Esophagus muscularis mucosa (tissue), 4 donors: ENCODE measurements around the gene SLCO4C1. TPM values are rescaled to one million over a fixed set of nuclear protein-coding genes. Genes with fewer than 3 reads are reported as not detected.
A peak's percentile ranks its signal among the peaks of the same experiment; 100 is the strongest.
"Not testable (repeated sequence)": the region's sequence is repeated elsewhere in the genome, so short reads cannot be mapped to it uniquely, and the experiment has no call there.

Experiments
- DNase-seq: peaks from one replicate; pipeline ENCODE4 v3.0.0-alpha.2; 2017; ENCODE audit errors: extremely low spot score
- H3K27ac ChIP-seq, 4 donors: fragments of 200-600 bp; sonication (generic); replicated peaks in 1 of 4; 1 replicate in 3 of 4; 2 replicates in 1 of 4; pipeline ENCODE4 v1.5.1; 2016 to 2019; ENCODE audit warnings: mild to moderate bottlenecking in 1 of 4
- H3K27me3 ChIP-seq, 4 donors: fragments of 200-600 bp; sonication (generic); one replicate each; pipeline versions ENCODE4 v1.5.1 to v1.6.0; 2016 to 2019
- H3K36me3 ChIP-seq, 4 donors: fragments of 200-600 bp; sonication (generic); one replicate each; pipeline ENCODE4 v1.5.1; 2016 to 2019
- H3K4me1 ChIP-seq, 4 donors: fragments of 200-600 bp; sonication (generic); one replicate each; pipeline ENCODE4 v1.5.1; 2016 to 2019
- H3K4me3 ChIP-seq, 4 donors: fragments of 200-600 bp; sonication (generic); 1 replicate in 2 of 4; 2 replicates in 2 of 4; pipeline ENCODE4 v1.5.1; 2016 to 2019; ENCODE audit warnings: mild to moderate bottlenecking in 4 of 4, moderate library complexity in 1 of 4
- H3K9me3 ChIP-seq, 4 donors: fragments of 200-600 bp; sonication (generic); 1 replicate in 3 of 4; 2 replicates in 1 of 4; pipeline ENCODE4 v1.5.1; 2016 to 2019
- EP300 ChIP-seq: sonication (generic); formaldehyde crosslinking; IDR thresholded peaks from one replicate; pipeline ENCODE4 v1.6.1; 2017; ENCODE audit warnings: antibody characterized with exemption
- POLR2A ChIP-seq: fragments of 450-650 bp; IDR thresholded peaks from one replicate; pipeline ENCODE4 v1.6.1; 2017; ENCODE audit warnings: antibody characterized with exemption, moderate library complexity, mild to moderate bottlenecking, low read depth
- POLR2AphosphoS5 ChIP-seq, 2 donors: sonication (generic); formaldehyde crosslinking; IDR thresholded peaks; one replicate each; pipeline ENCODE4 v1.6.1; 2017; ENCODE audit warnings: antibody characterized with exemption in 2 of 2
- WGBS: methylation state at CpG from one replicate; pipeline ENCODE4 v1.1.5; 2018; 5-methylcytosine and 5-hydroxymethylcytosine counted together
- intact Hi-C: fragments of 100-400 bp; cut with DNase I; formaldehyde crosslinking; loops from one replicate; pipeline ENCODE4 v1.15.1; 2023
- total RNA-seq, 4 donors: library from RNA; depleted of rRNA; stranded (reverse); fragments of >200 nt; gene quantifications; one replicate each; pipeline versions ENCODE4 v1.1.0 to v1.2.1, GENCODE V29; 2016
- TF ChIP-seq, protein P1 (sequence below), 3 experiments: fragments of 200-600 bp in 2 of 3; fragments of 450-650 bp in 1 of 3; sonication (generic) in 2 of 3; IDR thresholded peaks; one replicate each; pipeline ENCODE4 v1.5.1; 2017 to 2019; ENCODE audit warnings: antibody characterized with exemption in 3 of 3, mild to moderate bottlenecking in 2 of 3, moderate library complexity in 1 of 3

SLCO4C1 gene
- total RNA-seq: under 1 TPM in 2 of 4 donors, not detected in 2; 0.06 to 0.17 TPM

DNA sequence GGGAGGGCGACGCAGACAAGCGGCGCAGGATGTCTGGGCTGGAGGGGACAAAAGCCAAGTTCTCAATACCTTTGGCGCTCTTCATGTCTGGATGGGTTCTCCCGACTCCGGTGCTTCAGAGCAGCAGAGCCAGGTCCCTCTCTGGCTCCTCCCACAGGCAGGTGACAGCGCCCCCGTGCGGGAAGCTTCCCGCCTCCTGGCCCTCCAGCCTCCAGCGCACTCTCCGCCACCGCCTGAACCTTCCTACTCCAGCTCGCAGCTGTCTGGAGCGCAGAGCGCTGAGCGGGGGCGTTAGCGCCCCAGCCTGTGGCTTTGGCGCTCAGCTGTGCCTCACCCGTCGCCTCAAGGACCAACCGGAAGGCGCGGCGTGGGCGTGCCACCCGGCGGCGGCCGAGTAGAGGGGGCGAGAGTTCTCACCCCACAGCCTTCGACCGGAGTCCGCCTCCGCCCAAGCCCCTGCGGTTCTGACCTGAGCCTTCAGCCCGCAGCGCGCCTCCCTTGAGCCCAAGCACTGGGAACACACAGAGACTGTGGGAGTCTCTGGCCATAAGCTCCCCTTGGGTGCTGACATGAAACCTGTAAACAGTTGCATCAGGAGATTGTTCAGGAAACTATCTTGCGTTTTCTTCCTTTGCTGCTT is at the start of gene SLCO4C1:
SLCO4C1 (minus strand) TSS at position 107 of the 640 bp plus-strand sequence; CDS start at position 85, 22 bp downstream.
- H3K4me3 ChIP-seq: peak within 1 kb of the TSS; percentile 46 to 56 (median 49)
- peaks cover 0 to 18% (median 14%) of the 10 kb centered on the region in 4 donors for H3K4me1 ChIP-seq
- no peaks in the 10 kb centered on the region for H3K9me3 ChIP-seq
- DNase-seq: no peak
- peaks cover 0 to 28% (median 0%) of the 10 kb centered on the region in 4 donors for H3K27me3 ChIP-seq
- TF ChIP-seq POLR2AphosphoS5 (IDR thresholded peaks at IDR 0.05): no peak
- TF ChIP-seq, protein P1, sequence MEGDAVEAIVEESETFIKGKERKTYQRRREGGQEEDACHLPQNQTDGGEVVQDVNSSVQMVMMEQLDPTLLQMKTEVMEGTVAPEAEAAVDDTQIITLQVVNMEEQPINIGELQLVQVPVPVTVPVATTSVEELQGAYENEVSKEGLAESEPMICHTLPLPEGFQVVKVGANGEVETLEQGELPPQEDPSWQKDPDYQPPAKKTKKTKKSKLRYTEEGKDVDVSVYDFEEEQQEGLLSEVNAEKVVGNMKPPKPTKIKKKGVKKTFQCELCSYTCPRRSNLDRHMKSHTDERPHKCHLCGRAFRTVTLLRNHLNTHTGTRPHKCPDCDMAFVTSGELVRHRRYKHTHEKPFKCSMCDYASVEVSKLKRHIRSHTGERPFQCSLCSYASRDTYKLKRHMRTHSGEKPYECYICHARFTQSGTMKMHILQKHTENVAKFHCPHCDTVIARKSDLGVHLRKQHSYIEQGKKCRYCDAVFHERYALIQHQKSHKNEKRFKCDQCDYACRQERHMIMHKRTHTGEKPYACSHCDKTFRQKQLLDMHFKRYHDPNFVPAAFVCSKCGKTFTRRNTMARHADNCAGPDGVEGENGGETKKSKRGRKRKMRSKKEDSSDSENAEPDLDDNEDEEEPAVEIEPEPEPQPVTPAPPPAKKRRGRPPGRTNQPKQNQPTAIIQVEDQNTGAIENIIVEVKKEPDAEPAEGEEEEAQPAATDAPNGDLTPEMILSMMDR (IDR thresholded peaks at IDR 0.05): peak in 1 of 3 experiments; percentile 21
- TF ChIP-seq POLR2A: no peak
- no peak within 1 kb of the TSS for H3K27ac ChIP-seq
- 2% methylated on average over 15 of the region's 42 CpGs for WGBS
- intact Hi-C loops: no loop called here
- H3K36me3 ChIP-seq: no peaks in the 10 kb centered on the region

DNA sequence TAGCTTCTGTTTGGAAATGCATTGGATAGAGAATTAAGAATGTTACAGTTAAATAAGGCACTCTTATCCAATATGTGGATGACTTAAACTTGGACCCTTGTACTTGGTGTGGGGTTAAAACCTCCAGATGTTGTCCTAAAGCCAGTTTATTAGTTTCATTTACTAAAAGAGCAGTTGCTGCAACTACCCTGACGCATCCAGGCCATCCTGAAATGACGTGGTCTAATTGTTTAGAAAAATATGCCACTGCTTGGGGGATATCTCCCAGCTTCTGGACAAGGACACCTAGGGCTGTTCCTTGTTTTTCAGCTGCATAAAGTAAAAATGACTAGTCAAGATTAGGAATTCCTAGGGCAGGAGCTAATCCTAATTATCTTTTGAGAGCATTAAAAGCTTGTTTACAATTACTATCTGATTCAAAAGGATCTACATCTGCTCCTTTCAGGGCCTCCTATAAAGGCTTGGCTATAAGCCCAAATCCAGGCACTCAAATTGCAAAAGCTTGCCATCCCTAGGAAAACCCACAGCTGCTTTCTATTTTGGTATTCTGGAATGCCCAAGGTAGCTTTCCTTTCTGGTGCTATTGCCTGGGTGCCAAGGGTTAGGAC is 45.7 kb upstream of the SLCO4C1 start:
- Histone ChIP-seq H3K27ac (no peak overlapping the region), H3K36me3 (no peaks in the 10 kb centered on the region), H3K4me1 (no peaks in the 10 kb centered on the region), H3K9me3 (peaks cover 0 to 5% (median 0%) of the 10 kb centered on the region in 4 donors), H3K27me3 (no peaks in the 10 kb centered on the region), H3K4me3 (no peak overlapping the region)
- WGBS: 39% methylated on average over 2 of the region's 2 CpGs
- intact Hi-C loops: no loop called here
- TF ChIP-seq EP300: no peak
- TF ChIP-seq POLR2A: no peak
- TF ChIP-seq, protein P1 (IDR thresholded peaks at IDR 0.05): no peak
- TF ChIP-seq POLR2AphosphoS5 (IDR thresholded peaks at IDR 0.05): no peak
- DNase-seq: no peak

DNA sequence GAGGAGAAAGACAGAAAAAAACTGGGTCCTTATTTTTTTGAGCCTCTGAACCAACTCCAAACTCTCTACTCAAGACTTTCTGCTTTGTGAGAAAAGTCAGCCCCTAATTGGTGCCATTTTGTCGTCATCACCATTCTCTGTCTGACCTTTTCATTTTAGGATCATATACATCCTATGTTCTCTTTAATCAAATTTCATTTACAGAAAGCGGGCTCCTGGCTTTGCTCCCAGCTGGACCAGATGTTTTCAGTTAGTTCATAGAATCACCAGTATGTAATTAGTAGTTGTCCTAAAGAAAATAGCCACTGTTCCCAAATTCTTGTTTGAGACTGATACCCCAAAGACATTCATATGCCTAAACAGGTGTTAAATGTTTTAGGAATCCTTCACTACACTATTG is 28.6 kb upstream of the SLCO4C1 start:
- TF ChIP-seq, protein P1 (IDR thresholded peaks at IDR 0.05): no peak
- TF ChIP-seq POLR2AphosphoS5 (IDR thresholded peaks at IDR 0.05): no peak
- no peak for TF ChIP-seq POLR2A
- no peak for TF ChIP-seq EP300
- Histone ChIP-seq H3K4me1 (no peaks in the 10 kb centered on the region), H3K4me3 (no peak overlapping the region), H3K9me3 (no peaks in the 10 kb centered on the region), H3K27ac (no peak overlapping the region), H3K27me3 (no peaks in the 10 kb centered on the region), H3K36me3 (no peaks in the 10 kb centered on the region)
- 45% methylated on average over 2 of the region's 2 CpGs for WGBS
- intact Hi-C loops: no loop called here
- DNase-seq: no peak

DNA sequence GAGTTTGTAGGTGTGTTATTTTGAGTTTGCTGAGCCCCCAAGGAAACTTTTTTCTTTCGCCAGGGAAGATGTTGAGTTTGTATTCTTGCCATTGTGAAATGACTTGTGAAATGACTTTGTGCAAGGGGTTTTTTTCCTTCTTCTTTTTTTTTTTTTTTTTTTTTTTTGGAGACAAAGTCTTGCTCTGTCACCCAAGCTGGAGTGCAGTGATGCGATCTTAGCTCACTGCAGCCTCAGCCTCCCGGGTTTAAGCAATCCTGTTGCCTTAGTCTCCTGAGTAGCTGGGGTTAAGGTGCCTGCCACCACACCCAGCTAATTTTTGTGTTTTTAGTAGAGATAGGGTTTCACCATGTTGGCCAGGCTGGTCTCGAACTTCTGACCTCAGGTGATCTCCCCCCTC is 22.7 kb upstream of the SLCO4C1 start:
- DNase-seq, H3K4me1 ChIP-seq, H3K27ac ChIP-seq, H3K4me3 ChIP-seq, H3K27me3 ChIP-seq, H3K36me3 ChIP-seq, H3K9me3 ChIP-seq, intact Hi-C loops: not testable (repeated sequence)
- 71% methylated on average over 4 of the region's 4 CpGs for WGBS

- intact Hi-C loops: no loop called here
- Histone ChIP-seq H3K9me3 (no peaks in the 10 kb centered on the region), H3K36me3 (no peaks in the 10 kb centered on the region), H3K27me3 (no peaks in the 10 kb centered on the region), H3K4me1 (no peaks in the 10 kb centered on the region), H3K4me3 (no peak overlapping the region), H3K27ac (no peak overlapping the region)
- TF ChIP-seq POLR2AphosphoS5 (IDR thresholded peaks at IDR 0.05) (no peak), POLR2A (no peak), EP300 (no peak)
- TF ChIP-seq, protein P1 (IDR thresholded peaks at IDR 0.05): no peak
- DNase-seq: no peak
- 85% methylated on average over 1 of the region's 1 CpG for WGBS
Observed at GRCh38 chr5:102314328-102314727, 18.2 kb upstream of the SLCO4C1 start.
